TTC549 (cell line): ENCODE data around the gene SFMBT2.
"Not testable (repeated sequence)": the region's sequence is repeated elsewhere in the genome, so short reads cannot be mapped to it uniquely, and the experiment has no call there.

Experiments
- FAIRE-seq: peaks from 2 replicates; lab custom pipeline; 2012; peaks lifted over from hg19 to GRCh38; lab: Jason Lieb, UNC

Gene SFMBT2

DNA sequence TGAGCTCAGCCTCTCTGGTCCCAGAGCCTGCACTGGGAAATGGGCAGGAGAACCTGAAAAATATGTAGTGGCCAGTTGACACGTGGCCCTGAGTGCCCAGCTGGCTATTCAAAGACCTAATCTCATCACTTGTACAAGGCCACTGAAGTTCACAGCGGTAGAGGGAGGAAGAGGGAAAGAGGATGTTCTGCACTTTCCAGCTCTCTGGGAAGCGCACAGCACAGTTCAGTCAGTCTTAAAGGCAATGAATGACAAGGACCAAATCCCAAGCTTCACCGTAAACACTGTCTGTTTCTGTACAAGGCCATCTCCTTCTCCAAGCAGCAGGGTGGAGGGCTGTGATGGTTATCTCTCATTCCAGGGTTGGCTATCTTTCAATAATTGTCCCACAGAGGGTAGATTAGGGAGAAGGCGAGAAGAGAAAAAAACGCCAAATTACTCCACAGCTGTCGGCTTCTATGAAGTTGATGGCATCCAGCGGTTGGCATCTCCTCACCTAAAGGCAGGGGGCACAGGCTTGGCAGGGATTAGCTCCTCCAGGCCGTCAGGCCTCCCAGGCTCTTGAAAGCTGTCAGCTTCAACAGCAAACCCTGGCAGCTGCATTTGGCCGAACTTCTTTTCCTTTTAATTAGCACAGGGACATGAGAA lies 10.6 kb downstream of the SFMBT2 start:
- FAIRE-seq: no peak

DNA sequence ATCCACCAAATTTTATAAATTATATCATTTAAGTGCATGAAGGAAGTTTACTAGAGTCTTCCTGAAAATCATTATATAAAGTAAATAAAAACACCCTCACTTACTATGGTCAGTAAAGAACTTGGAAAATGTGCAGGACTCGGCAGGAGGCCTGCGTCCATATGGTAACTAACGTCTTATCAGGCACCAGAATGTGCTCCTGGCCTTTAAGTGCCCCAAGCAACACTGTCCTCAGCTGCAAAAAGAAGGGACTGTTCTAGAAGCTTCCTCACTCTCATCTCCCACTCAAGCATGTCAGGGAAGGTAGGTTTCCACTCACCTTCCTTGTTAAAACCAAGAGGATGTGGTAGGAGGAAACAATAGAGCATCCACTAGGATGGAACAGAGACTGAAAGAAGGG lies 11.3 kb downstream of the SFMBT2 start:
- no peak for FAIRE-seq

DNA sequence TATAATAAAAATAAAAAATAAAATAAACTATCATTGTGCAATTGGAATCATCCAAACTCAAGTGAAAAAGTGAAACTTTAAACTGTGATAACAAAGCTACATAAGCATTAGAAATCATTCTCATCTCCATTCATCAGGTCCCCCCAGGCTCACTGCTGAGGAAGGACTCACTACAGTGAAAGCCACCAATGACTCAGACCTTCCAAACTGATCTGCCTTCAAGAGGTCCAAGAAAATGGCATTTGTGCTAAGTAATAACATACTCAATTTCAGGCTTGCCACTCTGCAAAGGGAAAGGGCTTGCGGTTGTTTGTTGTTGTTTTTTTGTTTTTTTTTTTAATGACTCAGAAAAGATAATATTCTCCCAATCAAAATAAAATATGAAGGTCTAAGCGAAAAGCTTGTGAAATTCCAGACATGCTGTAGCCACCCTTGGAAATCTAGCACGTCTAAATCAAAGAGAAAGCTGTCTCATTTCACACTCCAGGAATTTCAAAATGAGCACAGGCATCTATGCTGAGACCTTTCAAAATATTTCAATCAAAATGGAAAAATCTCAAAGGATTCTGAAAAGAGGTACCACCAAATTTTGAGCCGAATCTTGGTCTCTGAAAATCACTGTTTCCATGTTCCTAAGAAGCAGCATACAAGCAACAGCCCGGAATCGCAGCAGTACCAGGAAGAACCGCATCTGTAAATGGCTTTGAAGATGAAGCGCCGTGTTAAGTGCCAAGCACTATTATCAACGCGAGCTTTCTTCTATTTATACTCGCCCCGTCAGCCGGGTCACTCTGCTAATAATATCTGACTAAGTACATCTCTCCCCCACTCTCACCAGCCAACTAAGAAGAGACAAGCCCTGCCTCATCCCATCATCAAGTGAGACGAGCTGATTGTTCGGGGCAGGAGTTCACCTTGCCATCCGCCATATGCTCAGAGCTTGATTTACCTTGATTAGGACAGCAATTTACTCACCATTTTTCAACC lies 13.5 kb downstream of the SFMBT2 start:
- FAIRE-seq: no peak

DNA sequence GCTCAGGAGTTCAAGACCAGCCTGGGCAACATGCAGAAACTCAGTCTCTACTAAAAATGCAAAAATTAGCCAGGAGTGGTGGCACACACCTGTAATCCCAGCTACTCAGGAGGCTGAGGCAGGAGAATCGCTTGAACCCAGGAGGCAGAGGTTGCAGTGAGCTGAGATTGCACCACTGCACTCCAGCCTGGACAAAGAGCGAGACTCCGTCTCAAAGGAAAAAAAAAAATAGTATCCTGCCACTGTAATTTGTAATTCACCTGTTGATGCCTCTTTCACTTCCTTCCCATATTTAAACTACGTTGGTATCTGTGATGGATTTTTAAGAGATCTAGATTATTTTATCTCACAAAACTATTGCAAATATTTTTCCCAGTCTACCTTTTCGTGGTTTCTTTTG lies 18.5 kb downstream of the SFMBT2 start:
- FAIRE-seq: not testable (repeated sequence)

DNA sequence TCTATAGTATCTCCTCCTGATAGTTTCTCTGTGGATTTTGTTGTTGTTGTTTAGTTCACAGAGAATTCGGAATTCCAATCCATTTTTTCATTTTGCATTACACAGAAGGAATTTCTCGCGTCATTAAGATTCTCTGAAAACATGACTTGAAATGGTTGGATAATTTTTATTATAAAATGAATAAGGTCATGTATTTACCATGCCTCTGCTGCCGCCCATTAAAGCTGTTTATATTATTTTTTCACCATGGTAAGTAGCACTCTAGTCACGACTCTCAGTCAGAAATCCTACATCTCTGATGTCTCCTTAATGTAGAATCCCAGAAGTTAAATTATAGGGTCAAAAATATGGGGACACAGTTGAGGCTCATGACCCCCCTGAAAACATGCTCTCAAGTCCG lies 19.1 kb downstream of the SFMBT2 start:
- no peak for FAIRE-seq

DNA sequence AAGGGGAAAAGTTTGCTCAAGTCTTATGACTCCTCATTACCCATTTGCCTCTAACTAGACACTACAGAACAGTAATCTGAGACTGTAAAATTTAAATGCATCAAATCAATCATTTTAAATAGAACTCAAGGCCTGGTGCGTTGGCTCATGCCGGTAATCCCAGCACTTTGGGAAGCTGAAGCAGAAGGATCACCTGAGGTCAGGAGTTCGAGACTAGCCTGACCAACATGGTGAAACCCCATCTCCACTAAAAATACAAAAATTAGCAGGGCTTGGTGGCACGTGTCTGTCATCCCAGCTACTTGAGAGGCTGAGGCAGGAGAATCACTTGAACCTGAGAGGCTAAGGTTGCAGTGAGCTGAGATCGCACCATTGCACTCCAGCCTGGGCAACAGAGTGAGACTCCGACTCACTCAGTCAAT lies 20.1 kb downstream of the SFMBT2 start:
- not testable (repeated sequence) for FAIRE-seq

DNA sequence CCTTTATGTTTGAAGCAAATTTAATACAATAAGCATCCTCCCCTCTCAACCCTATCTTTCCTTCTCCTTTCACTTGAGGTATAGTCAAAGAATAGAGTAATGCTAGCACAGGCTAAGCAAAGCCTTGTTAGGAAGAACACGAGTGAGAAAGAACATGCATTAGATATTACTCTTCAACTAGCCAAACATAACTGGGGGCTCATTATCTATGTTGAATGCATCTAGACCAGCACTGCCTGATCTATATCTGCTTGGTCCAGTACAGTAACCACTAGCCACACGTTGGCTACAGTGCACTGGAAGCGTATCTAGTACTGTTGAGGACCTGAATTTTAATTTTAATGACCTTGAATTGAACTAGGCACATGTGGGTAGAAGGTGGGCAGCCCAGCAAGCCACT lies 21.0 kb downstream of the SFMBT2 start:
- no peak for FAIRE-seq

DNA sequence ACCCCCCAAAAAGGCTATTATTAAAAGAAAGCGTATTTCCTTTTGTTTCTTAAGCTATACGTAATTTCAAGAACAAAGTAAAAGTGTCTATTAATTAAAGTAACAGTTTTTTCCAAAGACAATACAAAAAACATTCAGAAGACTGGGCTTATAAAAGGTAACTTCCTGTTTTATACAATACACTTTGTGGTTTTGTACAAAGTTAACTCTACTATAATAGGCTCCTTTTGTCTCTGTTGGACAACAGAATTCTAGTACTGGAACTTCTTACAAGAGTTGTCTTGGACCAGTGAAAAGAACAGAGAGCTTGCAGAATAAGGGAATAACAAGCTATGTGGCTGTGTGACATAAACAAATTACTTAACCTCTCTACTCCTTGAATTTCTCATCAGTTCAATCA lies 21.5 kb downstream of the SFMBT2 start:
- FAIRE-seq: no peak

DNA sequence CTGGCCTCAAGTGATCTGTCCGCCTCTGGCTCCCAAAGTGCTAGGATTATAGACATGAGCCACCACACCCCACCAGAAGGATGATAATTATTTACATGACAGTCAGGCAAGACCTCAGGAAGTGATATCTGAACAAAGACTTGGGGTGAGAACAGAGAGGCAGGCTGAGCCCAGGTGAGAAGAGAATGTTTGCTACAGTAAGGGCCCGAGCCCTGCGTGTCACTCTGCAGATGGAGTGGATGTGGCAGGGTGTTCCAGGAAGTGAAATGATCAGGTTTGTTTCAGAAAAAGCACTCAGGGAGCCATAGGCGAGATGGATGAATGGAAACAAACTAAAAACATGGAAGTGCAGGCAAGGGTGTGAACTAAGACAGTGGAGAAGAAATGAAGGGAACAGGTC lies 22.2 kb downstream of the SFMBT2 start:
- no peak for FAIRE-seq

DNA sequence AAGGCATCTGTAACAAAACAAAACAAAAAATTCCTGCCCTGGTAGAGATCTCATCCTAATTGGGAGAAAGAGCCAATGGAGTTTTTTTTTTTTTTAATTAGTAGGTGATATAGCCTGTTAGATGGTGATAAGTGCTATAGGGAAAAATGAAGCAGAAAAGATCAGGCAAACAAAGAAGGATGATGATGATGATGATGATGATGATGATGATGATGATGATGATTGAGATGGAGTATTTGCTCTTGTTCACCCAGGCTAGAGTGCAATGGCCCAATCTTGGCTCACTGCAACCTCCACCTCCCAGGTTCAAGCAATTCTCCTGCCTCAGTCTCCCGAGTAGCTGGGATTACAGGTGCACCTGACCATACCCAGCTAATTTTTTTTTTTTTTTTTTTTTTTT lies 22.7 kb downstream of the SFMBT2 start:
- not testable (repeated sequence) for FAIRE-seq

DNA sequence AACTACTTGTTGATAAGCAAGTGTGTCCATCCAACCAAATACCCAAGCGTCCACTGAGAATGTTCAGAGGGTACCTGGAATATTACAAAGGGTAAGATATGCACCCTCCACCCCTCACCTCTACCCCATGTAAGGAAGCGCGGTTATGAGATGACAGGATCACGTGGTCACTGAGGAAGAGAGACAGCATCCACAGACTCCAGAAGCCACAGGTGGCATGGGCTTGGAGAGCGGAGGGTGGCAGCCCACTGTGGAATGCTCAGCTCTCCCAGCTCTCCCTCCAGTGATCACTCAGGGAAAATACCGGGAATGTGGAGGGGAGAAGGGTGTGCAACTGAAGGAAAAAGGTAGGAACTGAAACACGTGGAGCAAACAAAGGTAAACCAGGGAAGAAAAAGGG lies 25.7 kb downstream of the SFMBT2 start:
- no peak for FAIRE-seq

DNA sequence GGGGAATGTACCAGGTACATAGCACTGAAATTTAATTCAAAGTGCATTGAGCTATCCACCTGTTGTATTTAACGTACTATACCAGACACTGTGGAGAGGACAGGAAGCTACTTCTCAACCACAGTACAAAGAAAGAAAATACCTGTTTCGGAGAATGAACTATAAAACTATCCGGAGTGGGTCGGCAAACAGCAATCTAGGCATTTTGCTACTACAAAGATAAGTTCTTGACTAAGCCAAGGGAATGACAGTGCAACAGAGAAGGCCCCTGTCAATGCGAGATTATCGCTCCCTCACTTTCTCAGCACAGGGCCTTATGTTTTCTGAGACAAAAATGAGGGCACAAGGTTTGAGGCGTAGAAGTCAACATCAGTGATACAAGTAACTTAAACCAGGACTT lies 27.4 kb downstream of the SFMBT2 start:
- no peak for FAIRE-seq

DNA sequence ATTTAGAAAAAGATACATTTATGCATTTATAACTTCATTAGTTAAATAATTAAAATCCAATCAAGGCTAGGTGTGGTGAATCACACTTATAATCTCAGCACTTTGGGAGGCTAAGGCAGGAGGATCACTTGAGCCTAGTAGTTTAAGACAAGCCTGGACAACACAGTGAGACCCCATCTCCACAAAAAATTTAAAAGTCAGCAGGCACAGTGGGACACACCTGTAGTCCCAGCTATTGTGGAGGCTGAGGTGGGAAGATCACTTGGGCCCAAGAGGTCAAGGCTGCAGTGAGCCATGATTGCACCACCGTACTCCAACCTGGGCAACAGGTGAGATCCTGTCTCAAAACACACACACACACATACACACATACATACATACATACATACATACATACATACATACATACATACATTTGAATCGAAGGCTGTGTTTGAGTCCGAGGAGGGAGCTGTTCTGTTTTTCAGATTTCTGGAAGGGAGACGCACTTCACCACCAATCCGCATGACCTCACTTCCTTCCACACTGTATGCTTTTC lies 30.1 kb downstream of the SFMBT2 start:
- no peak for FAIRE-seq

DNA sequence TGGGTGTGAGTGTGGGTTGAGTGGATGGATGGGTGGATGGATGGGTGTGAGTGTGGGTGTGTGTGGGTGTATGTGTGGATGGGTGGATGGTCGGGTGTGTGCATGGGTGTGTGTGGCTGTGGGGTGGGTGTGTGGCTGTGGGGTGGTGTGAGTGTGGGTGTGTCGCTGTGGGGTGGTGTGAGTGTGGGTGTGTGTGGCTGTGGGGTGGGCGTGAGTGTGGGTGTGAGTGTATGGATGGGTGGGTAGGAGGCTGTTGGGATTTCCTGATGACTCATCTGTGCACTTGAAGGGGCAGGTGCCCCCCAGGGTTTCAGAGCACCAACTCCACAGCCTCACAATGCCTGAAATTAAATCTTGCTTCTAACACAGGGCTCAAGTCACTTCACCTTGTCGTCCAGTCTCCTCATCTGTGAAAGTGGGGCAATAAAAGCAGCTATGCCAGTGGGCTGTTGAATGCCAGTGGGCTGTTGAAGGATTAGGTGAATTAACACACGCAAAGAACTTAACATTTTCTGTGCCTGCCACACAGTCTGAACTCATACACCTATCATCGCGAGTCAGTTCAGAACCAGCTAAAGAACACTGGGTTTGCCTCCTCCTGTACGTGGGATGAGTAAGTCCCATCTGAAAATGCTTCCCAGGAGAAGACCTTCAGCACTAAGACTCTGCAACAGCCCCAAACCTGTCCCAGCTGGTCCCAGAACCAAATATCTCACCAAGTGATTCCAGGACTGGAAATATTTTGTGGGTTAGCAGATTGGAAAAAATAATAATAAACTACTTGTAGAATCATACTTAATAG lies 32.0 kb downstream of the SFMBT2 start:
- FAIRE-seq: no peak

DNA sequence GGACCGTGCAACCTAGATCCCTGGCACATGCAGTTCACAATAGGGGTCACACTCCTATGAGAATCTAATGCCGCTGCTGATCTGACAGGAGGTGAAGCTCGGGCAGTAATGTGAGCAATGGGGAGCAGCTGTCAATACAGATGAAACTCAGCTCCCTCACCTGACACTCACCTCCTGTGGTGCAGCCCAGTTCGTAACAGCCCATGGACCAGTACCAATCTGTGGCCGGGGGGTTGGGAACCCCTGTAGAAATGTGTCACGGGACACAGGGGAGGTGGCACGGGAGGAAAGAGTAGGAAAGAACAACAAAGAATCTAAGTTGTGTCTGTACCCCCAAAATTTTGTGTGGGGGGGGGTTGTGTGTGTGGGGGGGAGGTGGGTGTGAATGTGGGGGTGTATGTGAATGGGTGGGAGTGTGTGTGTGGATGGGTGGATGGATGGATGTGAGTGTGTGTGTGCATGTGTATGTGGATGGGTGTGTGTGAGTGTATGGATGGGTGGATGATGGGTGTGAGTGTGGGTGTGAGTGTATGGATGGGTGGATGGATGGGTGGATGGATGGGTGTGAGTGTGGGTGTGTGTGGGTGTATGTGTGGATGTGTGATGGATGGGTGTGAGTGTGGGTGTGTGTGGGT lies 33.1 kb downstream of the SFMBT2 start:
- FAIRE-seq: no peak

DNA sequence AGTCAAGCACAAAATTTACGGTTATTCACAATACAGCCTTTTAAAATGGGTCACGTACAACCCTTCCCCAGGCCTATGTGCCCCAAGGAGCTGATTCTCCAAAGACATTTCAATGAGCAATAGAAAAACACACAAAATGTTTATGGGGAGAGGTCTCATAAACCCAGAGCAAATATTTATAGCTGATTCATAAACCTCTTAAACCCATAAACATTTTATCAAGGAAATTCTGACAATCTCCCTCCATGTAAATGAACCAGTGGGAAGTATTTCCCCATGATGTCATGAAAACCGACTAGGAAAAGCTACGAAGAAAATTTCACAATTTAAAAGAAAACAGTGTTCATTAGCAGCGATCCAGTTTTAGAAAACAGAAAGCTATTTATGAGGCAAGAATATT lies 36.0 kb downstream of the SFMBT2 start:
- FAIRE-seq: no peak

DNA sequence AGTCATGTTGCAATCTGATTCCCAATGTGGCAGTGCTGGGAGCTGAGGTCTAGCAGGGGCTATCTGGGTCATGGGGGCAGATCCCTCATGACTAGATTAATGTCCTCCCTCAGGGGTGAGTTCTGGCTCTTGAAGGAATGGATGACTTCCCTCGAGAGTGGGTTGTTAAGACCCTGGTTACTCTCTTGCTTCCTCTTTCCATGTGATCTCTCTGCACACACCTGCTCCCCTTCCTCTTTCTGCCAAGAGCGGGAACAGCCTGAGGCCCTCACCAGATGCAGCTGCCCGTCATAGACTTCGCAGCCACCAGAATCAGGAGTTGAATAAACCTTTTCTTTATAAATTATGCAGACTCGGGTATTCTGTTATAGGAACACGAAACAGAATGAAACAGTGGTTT lies 37.8 kb downstream of the SFMBT2 start:
- FAIRE-seq: no peak

DNA sequence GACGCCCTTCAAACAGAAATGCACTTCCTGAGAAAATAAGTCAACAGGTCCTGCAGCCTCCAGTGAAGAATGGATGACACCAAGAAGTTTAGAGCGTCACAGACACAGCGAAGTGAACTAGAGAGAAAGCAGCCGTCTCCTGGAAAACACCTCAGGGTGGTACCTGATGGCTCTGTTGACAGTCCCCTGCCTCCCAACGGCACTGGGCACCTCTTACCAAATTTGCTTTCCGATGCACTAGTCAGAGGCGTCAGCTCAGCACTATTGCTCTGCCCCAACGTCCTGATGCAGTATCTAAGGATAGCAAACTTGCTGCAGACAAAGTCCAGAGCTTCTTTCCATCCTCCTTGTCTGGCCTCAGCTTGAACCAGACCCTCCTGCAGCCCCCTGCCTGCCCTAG lies 38.3 kb downstream of the SFMBT2 start:
- no peak for FAIRE-seq

DNA sequence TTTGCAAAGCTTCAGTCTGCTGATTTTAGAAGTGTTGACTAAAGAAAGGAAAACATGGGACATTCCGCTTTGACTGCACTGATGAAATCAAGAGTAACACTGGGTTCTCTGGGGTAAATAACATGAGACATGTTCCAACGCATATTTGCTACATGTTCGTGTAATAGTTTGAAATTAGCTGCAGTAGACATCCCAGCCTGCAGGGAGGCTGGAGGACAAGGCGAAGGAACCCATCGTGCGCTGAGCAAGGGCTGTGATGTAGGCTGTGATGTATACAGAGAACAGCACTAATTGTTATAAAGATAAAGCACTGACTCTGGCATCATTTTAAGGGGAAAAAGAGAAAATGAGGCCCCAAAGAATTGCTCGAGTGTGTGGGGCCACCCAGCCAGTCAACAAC lies 40.3 kb downstream of the SFMBT2 start:
- no peak for FAIRE-seq

DNA sequence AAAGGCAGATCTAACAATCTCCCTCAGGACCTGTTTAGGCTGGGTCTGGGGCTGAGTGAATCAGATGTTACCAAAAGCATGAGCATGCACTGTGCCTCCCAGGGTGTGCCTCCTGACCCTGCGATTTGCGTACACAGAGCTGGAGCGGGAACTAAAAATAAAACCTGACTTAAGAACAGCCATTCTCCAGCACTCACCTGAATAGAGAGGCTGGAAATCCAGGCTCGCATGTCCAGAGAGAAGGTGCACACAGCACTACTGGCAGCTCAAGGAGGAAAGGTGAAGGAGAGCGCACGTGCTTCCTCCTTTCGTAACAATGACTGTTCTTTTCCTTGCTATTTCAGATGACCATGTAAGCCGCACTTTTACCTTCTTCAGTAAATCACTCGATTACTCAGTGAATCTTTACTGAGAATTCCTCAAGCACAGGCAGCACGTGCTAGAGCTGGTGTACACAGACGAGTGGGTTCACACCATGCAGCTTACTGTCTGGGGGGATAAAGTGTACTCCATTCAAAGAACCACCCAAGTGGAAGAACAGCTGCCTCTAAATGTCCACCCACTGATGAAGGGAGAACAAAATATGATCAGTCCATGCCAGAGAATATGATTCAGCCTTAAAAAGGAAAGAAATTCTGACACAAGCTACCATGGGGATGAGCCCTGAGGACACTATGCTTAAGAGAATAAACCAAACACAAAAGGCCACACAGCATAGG lies 45.6 kb downstream of the SFMBT2 start:
- no peak for FAIRE-seq

DNA sequence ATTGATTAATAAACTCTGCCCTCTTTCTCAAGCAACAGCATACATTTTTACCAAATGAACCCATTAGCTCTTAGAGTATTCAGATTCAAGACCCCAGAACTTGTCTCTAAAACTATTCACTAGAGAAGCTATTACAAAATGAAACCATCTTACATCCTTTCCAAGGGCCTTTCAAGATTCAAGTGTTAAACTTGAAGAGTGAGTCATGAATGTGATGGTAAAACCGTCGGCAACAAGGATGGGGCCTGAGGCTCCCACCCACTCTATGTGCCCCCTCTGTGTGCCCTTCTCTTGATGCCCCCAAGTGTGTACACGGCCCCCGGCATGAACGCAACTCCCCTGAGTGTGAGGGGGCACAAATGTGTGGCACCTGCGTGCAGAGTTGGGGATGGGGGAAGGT lies 46.4 kb downstream of the SFMBT2 start:
- no peak for FAIRE-seq
